Mesodermal cell (in vitro differentiated cells): ENCODE results near the gene UBFD1. TPM values are rescaled to one million over a fixed set of nuclear protein-coding genes. Genes with fewer than 3 reads are reported as not detected.
"Not testable (repeated sequence)": the region's sequence is repeated elsewhere in the genome, so short reads cannot be mapped to it uniquely, and the experiment has no call there.

Experiments used
- H3K27ac ChIP-seq: 2 replicates; pipeline ENCODE4 v1.7.0; 2013; ENCODE audit warnings: mild to moderate bottlenecking, low read depth, low read length, moderate library complexity; ENCODE audit not compliant: severe bottlenecking
- H3K36me3 ChIP-seq: 2 replicates; pipeline ENCODE4 v1.7.1; 2013; ENCODE audit warnings: mild to moderate bottlenecking, low read length, moderate library complexity; ENCODE audit not compliant: control insufficient read depth, insufficient read depth
- H3K4me1 ChIP-seq: one replicate; pipeline ENCODE4 v1.7.1; 2013; ENCODE audit warnings: mild to moderate bottlenecking, low read length; ENCODE audit not compliant: insufficient read depth, control insufficient read depth, poor library complexity, severe bottlenecking
- H3K4me3 ChIP-seq: 2 replicates; pipeline ENCODE4 v1.7.0; 2013; ENCODE audit warnings: low read length, control low read depth, mild to moderate bottlenecking; ENCODE audit not compliant: insufficient read depth, poor library complexity, severe bottlenecking; ENCODE audit errors: extremely low read depth
- H3K9me3 ChIP-seq: 2 replicates; pipeline ENCODE4 v1.7.1; 2013; ENCODE audit warnings: mild to moderate bottlenecking, low read length, moderate library complexity; ENCODE audit not compliant: control insufficient read depth
- WGBS, 2 experiments: methylation state at CpG; one replicate each; pipeline ENCODE4 v1.1.5; 2013; ENCODE audit warnings: missing lambda C conversion rate in 2 of 2; ENCODE audit not compliant: insufficient coverage in 2 of 2; 5-methylcytosine and 5-hydroxymethylcytosine counted together
- polyA plus RNA-seq, 2 experiments: library from polyadenylated mRNA; stranded (reverse); fragments of 50-300 nt; gene quantifications; one replicate each; pipeline ENCODE4 v1.2.3, GENCODE V29; 2013

Gene UBFD1, protein sequence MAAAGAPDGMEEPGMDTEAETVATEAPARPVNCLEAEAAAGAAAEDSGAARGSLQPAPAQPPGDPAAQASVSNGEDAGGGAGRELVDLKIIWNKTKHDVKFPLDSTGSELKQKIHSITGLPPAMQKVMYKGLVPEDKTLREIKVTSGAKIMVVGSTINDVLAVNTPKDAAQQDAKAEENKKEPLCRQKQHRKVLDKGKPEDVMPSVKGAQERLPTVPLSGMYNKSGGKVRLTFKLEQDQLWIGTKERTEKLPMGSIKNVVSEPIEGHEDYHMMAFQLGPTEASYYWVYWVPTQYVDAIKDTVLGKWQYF
- 75.7 TPM for polyA plus RNA-seq (2013, experiment 1 of 2)
- 68.6 TPM for polyA plus RNA-seq (2013, experiment 2 of 2)

GRCh38 chr16:23556881-23557778 is at the start of gene UBFD1, which contains the start of gene EARS2:
TSS of gene UBFD1 (plus strand) at chr16:23557727. CDS start at chr16:23557743, 16 bp downstream.
TSS of gene EARS2 (minus strand) at chr16:23557350. CDS start at chr16:23557343, 7 bp downstream.
- H3K4me3 ChIP-seq: peak within 1 kb of the TSS; percentile 79
- H3K36me3 ChIP-seq: peaks cover 45% of the 10 kb centered on the region
- 2 to 3% methylated on average over 64 to 65 of the region's 65 CpGs for WGBS, 2 experiments
- peak within 1 kb of the TSS; percentile 89 for H3K27ac ChIP-seq
- peaks cover 3% of the 10 kb centered on the region for H3K4me1 ChIP-seq
- H3K9me3 ChIP-seq: no peaks in the 10 kb centered on the region

GRCh38 chr16:23508589-23509440 is 48.7 kb upstream of the UBFD1 start:
- Histone ChIP-seq H3K36me3 (no peaks in the 10 kb centered on the region), H3K4me1 (peaks cover 22% of the 10 kb centered on the region), H3K27ac (peak overlapping the region; percentile 43), H3K9me3 (no peaks in the 10 kb centered on the region), H3K4me3 (peak overlapping the region; percentile 53)
- 17 to 26% methylated on average over 22 to 26 of the region's 28 CpGs for WGBS, 2 experiments

GRCh38 chr16:23509441-23509754 is 48.1 kb upstream of the UBFD1 start:
- 0 to 10% methylated on average over 2 of the region's 5 CpGs for WGBS, 2 experiments
- peak overlapping the region; percentile 53 for H3K4me3 ChIP-seq
- H3K9me3 ChIP-seq: no peaks in the 10 kb centered on the region
- peak overlapping the region; percentile 43 for H3K27ac ChIP-seq
- peaks cover 19% of the 10 kb centered on the region for H3K4me1 ChIP-seq
- H3K36me3 ChIP-seq: peaks cover 3% of the 10 kb centered on the region

- Histone ChIP-seq H3K4me1 (peaks cover 16% of the 10 kb centered on the region), H3K9me3 (no peaks in the 10 kb centered on the region), H3K27ac (no peak overlapping the region), H3K36me3 (peaks cover 3% of the 10 kb centered on the region), H3K4me3 (peak overlapping the region; percentile 53)
- 2 to 3% methylated on average over 7 to 8 of the region's 17 CpGs for WGBS, 2 experiments
Observed at GRCh38 chr16:23509782-23510163, 47.8 kb upstream of the UBFD1 start.

DNA sequence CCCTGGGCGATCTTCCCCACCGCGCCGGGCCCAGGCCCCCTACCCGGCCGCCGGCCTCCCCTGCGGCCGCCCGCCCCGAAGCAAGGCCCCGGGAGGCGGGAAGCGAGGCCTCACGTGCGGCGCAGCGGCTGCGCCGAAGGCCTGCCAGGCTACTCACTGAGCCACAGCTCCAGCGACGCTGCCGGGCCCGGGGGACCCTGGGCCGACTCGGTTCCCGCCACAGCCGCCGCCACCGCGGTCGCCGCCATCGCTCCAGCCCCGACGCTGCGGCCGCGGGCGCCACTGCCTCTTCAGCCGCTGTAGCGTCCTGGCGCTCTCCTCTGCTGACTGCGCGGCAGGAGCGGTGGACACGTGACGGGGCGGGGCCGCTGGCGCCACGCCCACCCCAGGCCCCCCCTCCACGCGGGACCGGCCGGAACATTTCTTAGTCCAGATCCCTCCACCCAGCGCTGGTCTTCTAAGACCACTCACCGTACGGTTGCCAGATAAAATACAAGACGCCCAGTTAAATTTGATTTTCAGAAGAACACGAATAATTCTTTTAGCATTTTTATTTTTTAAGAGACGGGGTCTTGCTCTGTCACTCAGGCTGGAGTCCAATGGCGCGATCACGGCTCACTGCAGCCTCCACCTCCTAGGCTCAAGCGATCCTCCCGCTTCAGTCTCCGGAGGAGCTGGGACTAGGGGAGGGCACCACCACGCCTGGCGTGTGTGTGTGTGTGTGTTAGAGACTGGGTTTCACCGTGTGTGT is 47.2 kb upstream of the UBFD1 start, which contains the start of gene GGA2:
Gene GGA2 (minus strand): TSS at position 331 of the 751 bp plus-strand sequence. CDS start 83 bp downstream, at position 248.
- Histone ChIP-seq H3K4me1 (peaks cover 10% of the 10 kb centered on the region), H3K4me3 (peak within 1 kb of the TSS; percentile 53), H3K27ac (peak within 1 kb of the TSS; percentile 32), H3K36me3 (peaks cover 3% of the 10 kb centered on the region), H3K9me3 (no peaks in the 10 kb centered on the region)
- 5% methylated on average over 51 to 56 of the region's 71 CpGs for WGBS, 2 experiments

- H3K9me3 ChIP-seq, H3K27ac ChIP-seq, H3K36me3 ChIP-seq, H3K4me1 ChIP-seq: not testable (repeated sequence)
- H3K4me3 ChIP-seq: peak overlapping the region; percentile 53
- 85 to 100% methylated on average over 2 to 4 of the region's 10 CpGs for WGBS, 2 experiments
Observed at GRCh38 chr16:23510915-23511270, 46.6 kb upstream of the UBFD1 start.

- peaks cover 3% of the 10 kb centered on the region for H3K36me3 ChIP-seq
- no peaks in the 10 kb centered on the region for H3K9me3 ChIP-seq
- no peaks in the 10 kb centered on the region for H3K4me1 ChIP-seq
- whole genome bisulfite sequencing, 2 experiments: 96 to 100% methylated on average over 3 to 5 of the region's 7 CpGs
- no peak overlapping the region for H3K27ac ChIP-seq
- no peak overlapping the region for H3K4me3 ChIP-seq
Observed at GRCh38 chr16:23511731-23512130, 45.8 kb upstream of the UBFD1 start.

DNA sequence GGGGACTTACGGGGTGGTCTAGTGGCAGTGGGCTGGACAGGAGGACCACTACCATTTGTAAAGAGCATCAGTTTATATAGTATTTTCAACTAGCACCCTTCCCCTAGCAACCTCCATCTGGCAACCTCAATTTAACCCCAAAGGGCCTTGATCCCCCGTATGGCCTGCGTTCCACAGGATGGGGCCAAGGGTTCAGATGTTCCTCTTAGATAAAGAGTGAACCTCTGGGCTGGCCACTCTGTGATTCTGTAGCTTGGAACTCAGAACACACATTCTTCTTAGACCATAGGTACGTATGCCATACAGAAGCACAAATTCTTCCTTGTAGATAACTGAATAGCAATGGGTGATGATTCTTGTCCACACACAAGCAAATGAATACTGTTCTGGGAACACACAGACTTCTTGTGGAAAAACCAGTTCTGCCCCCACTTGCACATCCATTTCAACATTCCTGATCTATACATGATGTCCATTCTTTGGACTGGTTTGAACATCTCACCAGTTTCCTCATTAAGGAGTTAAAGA is 45.3 kb upstream of the UBFD1 start:
- Histone ChIP-seq H3K27ac (no peak overlapping the region), H3K4me3 (no peak overlapping the region), H3K9me3 (no peaks in the 10 kb centered on the region), H3K4me1 (no peaks in the 10 kb centered on the region), H3K36me3 (peaks cover 3% of the 10 kb centered on the region)
- WGBS, 2 experiments: 89% methylated on average over 3 of the region's 4 CpGs; no CpG with 5 or more reads in 1 of the 2 experiments

- 89 to 100% methylated on average over 4 to 7 of the region's 7 CpGs for WGBS, 2 experiments
- Histone ChIP-seq H3K27ac (no peak overlapping the region), H3K4me3 (no peak overlapping the region), H3K4me1 (no peaks in the 10 kb centered on the region), H3K36me3 (peaks cover 7% of the 10 kb centered on the region), H3K9me3 (no peaks in the 10 kb centered on the region)
Observed at GRCh38 chr16:23514381-23515152, 43.0 kb upstream of the UBFD1 start.
